BE2C (cell line): ENCODE data around the gene UPP2.

Experiments
- DNase-seq: peaks from one replicate; pipeline ENCODE4 v3.0.0-alpha.2; 2020
- H3K27me3 ChIP-seq: fragments of 250-450 bp; sonication (Bioruptor Pico); 2 replicates; pipeline ENCODE4 v1.5.1; 2020; ENCODE audit warnings: mild to moderate bottlenecking
- H3K36me3 ChIP-seq: fragments of 250-450 bp; sonication (Bioruptor Pico); 2 replicates; pipeline ENCODE4 v1.5.1; 2020; ENCODE audit warnings: mild to moderate bottlenecking
- H3K4me1 ChIP-seq: fragments of 250-450 bp; sonication (Bioruptor Pico); 2 replicates; pipeline ENCODE4 v1.5.1; 2020
- H3K4me3 ChIP-seq: 2 replicates; pipeline ENCODE4 v1.5.1; 2011; ENCODE audit warnings: low read depth, low read length
- H3K9me3 ChIP-seq: fragments of 250-450 bp; sonication (Bioruptor Pico); 2 replicates; pipeline ENCODE4 v1.5.1; 2020
- TF ChIP-seq, protein P1 (sequence below): IDR thresholded peaks from 2 replicates; pipeline ENCODE4 v1.5.1; 2012; ENCODE audit warnings: mild to moderate bottlenecking, low read depth, low read length

UPP2 gene

DNA sequence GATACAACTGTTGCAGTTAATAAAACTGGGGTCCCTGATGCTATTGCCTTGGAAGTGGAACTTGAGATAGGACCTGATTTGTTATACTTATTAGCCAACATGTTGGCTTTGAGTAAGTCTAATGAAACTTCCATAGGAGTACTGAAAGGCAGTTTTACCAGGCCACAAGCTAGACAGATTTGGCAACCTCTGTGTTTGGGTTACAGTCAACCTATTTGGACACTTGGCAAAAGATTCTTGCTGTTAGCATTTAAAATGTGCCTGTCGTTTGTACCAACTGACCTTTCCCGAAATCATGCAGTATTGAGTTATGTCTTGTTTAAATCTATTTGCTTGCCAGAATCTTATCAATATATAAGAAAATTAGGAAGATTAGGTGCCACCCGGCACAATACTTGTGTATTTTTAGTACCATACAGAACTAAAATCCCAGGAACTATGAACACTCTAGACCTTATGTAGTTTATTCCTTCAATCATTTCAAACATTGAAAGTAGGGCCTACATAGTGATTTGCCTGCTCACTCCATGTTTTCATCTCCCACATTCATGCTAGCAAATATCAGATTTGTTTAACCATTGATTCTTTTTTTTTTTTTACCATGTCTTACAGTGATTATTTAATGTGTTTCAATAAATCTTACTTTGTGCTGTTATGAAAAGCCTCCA, 35.5 kb upstream of the UPP2 start:
- no peaks in the 10 kb centered on the region for H3K27me3 ChIP-seq
- no peaks in the 10 kb centered on the region for H3K9me3 ChIP-seq
- no peak overlapping the region for H3K4me3 ChIP-seq
- no peaks in the 10 kb centered on the region for H3K36me3 ChIP-seq
- no peak for DNase-seq
- no peaks in the 10 kb centered on the region for H3K4me1 ChIP-seq
- TF ChIP-seq, protein P1, sequence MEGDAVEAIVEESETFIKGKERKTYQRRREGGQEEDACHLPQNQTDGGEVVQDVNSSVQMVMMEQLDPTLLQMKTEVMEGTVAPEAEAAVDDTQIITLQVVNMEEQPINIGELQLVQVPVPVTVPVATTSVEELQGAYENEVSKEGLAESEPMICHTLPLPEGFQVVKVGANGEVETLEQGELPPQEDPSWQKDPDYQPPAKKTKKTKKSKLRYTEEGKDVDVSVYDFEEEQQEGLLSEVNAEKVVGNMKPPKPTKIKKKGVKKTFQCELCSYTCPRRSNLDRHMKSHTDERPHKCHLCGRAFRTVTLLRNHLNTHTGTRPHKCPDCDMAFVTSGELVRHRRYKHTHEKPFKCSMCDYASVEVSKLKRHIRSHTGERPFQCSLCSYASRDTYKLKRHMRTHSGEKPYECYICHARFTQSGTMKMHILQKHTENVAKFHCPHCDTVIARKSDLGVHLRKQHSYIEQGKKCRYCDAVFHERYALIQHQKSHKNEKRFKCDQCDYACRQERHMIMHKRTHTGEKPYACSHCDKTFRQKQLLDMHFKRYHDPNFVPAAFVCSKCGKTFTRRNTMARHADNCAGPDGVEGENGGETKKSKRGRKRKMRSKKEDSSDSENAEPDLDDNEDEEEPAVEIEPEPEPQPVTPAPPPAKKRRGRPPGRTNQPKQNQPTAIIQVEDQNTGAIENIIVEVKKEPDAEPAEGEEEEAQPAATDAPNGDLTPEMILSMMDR: no peak

DNA sequence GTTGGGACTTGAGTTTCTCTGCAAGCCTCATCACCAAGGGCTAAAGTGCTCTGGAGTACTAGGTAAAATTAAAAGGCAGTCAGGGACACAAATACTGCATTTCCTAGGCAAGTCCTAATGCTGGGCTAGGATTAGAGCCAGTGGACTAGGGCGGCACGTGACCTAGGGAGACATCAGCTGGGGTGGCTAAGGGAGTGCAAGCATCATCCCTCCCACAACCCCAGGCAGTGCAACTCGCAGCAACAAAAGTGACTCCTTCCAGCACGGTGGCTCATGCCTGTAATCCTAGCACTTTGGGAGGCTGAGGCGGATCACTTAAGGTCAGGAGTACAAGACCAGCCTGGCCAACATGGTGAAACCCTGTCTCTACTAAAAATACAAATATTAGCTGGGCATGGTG, 30.7 kb upstream of the UPP2 start:
- Histone ChIP-seq H3K4me1 (no peaks in the 10 kb centered on the region), H3K9me3 (no peaks in the 10 kb centered on the region), H3K27me3 (no peaks in the 10 kb centered on the region), H3K4me3 (no peak overlapping the region), H3K36me3 (no peaks in the 10 kb centered on the region)
- no peak for DNase-seq
- TF ChIP-seq, protein P1: no peak

DNA sequence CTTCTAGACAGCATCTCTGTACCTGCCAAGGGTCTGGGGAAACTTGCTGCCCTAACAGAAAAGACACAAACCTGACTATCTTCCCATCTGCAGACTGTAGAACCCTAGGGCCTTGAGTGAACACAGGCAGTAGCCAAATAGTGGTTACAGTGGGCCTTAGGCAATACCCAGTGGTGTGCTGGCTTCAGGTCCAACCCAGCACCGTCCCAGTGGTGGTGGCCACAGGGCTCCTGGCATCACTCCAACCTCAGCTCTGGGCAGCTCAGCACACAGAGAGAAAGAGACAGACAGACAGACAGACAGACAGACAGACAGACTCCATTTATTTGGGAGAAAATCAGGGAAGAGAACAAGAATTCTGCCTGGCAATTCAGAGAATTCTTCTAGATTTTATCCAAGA, 29.3 kb upstream of the UPP2 start:
- Histone ChIP-seq H3K4me1 (no peaks in the 10 kb centered on the region), H3K27me3 (no peaks in the 10 kb centered on the region), H3K36me3 (no peaks in the 10 kb centered on the region), H3K9me3 (no peaks in the 10 kb centered on the region), H3K4me3 (no peak overlapping the region)
- DNase-seq: no peak
- TF ChIP-seq, protein P1: no peak

DNA sequence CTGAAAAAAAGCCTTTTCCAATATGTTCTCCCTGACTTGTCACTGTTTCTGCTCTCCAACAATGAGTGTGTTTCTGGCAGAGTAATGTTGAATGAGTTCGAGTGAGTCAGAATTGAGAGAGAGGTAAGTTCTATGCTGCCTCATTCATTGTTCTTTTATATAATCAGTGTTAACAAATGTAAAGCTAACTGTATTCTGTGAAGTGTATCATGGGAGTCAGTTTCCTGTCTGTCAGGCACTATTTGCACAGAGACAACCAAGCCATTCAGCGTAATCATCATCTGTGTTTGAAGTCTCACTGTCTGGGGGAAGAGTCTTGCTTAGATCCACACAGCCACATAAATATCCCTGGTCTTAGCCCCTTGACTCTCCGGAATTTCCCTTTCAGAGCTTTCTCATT, 22.0 kb upstream of the UPP2 start:
- no peaks in the 10 kb centered on the region for H3K9me3 ChIP-seq
- H3K4me1 ChIP-seq: no peaks in the 10 kb centered on the region
- H3K27me3 ChIP-seq: no peaks in the 10 kb centered on the region
- H3K4me3 ChIP-seq: no peak overlapping the region
- DNase-seq: no peak
- no peaks in the 10 kb centered on the region for H3K36me3 ChIP-seq
- TF ChIP-seq, protein P1: no peak

DNA sequence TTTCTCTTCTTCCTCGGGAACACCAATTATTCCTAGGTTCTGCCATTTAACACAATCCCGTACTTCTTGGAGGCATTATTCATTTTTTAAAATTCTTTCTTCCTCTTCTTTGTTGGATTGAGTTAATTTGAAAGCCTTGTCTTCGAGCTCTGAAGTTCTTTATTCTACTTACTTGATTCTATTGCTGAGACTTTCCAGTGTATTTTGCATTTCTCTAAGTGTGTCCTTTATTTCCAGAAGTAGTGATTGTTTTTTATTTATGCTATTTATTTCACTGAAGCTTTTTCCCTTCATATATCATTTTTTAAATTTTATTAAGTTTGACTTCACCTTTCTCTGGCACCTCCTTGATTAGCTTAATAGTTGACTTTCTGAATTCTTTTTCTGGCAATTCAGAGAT, 13.6 kb upstream of the UPP2 start:
- no peak overlapping the region for H3K4me3 ChIP-seq
- TF ChIP-seq, protein P1: no peak
- DNase-seq: no peak
- no peaks in the 10 kb centered on the region for H3K9me3 ChIP-seq
- H3K27me3 ChIP-seq: no peaks in the 10 kb centered on the region
- no peaks in the 10 kb centered on the region for H3K4me1 ChIP-seq
- H3K36me3 ChIP-seq: no peaks in the 10 kb centered on the region

DNA sequence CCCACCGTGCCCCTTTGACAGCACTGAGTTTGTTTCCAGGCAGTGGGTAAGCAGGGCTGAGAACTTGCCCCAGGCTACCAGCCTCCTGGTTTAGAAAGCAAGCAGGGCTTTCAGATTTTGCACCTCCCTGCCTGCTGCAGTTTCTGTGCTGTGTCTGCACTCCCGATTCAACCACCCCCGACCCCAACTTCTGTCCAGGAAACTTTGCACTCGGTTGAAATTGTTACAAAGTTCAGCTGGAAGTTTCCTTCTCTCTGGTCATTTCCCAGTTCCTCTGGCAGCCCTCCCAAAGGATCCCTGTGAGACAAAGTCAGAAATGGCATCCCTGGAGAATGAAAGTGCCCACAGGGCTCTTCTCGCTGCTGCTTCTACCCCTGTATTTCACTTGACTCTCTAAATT, 12.4 kb upstream of the UPP2 start:
- Histone ChIP-seq H3K4me1 (no peaks in the 10 kb centered on the region), H3K36me3 (no peaks in the 10 kb centered on the region), H3K9me3 (no peaks in the 10 kb centered on the region), H3K27me3 (no peaks in the 10 kb centered on the region), H3K4me3 (no peak overlapping the region)
- TF ChIP-seq, protein P1: no peak
- no peak for DNase-seq
